Amniotic epithelial cell (primary cell): ENCODE data around the gene ADAM33.

Experiments used
- DNase-seq: peaks from one replicate; pipeline ENCODE4 v3.0.0-alpha.2; 2010; ENCODE audit warnings: low read depth

Gene ADAM33

DNA sequence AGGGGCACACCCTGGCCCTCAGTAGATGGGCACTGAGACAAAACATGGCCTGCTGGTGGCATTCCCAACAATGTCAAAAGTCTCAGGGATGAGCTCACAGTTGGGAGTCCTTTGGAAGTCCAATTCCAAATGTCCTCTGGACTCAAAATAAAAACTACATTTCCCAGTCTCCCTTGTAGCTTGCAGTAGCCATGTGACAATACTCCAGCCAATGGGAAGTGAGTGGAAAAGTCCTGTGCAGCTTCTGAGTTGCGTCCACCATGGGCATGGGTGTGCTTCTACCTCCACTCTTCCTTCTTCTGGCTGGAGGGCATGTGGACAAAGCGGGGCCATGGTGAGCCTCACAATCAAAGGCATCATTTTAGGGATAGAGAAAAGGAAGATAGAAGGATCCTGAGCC lies 5.8 kb upstream of the ADAM33 start:
- DNase-seq: peak; percentile 64

DNA sequence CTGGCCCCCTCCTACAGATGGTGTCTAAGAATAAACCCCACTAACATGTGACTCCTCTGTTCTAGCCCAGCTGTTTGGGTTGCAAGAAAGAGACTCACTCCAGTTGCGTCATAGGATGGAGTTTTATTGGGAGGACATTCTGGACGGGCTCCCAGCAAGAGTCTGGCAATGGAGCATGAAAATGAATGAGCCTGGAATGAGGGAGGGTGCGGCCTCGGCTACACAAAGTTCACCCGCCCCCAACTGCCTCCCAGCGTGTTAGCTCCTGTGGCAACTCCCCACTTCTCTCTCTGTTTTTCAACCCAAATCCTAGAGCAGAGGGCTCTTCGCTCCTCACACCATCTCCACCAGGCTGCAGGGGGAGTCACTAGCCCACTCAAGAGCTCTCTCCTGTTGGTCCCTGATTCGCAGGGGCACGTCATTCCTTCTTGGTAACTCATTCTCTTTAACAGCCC lies 5.1 kb upstream of the ADAM33 start:
- peak; percentile 88 for DNase-seq

DNA sequence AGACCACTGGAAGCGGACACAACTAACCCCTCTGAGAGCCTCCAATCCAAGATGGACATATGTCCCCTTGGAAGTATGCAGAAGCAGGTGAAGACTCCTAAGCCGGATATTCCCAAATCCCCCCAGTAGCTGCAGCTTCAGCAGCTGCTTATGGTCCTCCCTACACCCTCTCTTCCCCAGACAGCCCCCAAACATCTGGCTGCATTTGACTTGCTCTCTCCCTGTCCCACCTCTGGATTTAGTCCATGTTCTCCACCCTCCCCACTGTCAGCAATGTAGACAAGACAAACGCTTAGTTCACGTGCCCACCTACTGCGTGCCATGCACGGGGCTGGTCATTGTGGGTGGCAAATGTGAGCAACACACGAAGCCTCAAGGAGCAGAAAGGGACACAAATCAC lies 4.6 kb upstream of the ADAM33 start:
- no peak for DNase-seq

DNA sequence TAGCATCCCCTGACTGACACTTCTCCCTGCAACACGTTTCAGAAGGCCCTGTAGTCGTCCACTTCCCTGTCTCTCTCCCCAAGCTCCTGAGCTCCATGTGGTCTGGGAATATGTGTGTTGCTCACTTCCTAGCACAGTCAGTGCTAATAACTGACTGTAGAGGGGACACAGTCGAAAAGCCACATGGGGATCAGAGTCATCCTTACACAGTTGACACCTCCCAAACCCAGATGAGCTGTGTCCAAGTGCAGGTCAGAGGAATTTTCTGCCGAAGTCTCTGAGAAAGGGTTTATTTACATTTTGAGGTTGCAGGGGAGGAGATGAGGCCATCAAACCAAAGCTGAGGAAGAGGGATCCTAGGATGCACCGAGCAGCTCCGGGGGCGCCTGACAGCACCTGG lies 3.5 kb upstream of the ADAM33 start:
- no peak for DNase-seq

GRCh38 chr20:3681352-3681930 lies 369 bp downstream of the ADAM33 start:
- no peak for DNase-seq

- no peak for DNase-seq
Measured at GRCh38 chr20:3680701-3681351, 984 bp downstream of the ADAM33 start.

DNA sequence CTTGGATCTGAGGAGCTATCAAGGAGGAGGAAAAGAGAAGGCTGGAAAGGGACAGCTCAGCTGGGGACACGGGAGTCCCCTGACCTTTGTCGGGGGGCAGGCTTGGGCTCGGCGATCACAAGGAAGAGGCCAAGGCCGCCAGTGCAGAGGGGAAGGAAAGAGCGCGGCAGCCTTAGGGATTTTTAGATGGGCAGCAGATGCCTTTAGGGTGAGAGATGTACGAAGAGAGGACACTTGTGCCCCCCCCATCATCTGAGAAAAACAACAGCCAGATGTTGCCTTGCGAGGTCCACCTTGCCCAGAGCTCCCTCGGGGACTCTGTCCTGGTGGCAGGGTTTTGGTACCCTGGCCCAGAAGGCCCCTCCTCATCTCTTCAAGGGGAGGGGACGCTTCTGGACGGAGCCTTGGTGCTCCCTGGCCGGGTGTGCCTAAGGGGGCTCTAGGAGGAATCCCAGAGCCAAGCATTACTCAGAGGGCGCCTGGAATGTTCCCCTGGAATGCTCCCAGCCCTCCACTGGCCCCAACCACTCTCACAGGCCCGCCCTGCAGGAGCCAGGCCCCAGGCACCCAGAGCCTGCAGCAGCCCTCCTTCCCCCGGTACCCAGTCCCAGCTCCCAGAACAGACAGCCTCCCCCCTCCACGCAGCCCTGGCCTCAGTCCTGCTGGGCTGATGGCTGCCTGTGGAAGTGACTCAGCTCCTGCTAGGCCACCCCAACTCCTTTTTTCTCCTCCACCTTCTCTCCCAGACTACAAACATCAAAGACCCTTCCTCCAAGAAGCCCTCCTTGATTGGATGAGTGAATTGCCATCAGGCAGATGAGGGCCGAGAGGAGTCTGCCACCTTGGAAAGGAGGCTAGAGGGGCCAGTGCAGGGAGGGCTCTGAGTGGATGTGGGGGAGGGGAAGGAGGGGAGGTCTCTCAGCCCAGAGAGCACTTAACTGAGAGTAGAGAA lies 1.8 kb downstream of the ADAM33 start:
- peak; percentile 80 for DNase-seq

DNA sequence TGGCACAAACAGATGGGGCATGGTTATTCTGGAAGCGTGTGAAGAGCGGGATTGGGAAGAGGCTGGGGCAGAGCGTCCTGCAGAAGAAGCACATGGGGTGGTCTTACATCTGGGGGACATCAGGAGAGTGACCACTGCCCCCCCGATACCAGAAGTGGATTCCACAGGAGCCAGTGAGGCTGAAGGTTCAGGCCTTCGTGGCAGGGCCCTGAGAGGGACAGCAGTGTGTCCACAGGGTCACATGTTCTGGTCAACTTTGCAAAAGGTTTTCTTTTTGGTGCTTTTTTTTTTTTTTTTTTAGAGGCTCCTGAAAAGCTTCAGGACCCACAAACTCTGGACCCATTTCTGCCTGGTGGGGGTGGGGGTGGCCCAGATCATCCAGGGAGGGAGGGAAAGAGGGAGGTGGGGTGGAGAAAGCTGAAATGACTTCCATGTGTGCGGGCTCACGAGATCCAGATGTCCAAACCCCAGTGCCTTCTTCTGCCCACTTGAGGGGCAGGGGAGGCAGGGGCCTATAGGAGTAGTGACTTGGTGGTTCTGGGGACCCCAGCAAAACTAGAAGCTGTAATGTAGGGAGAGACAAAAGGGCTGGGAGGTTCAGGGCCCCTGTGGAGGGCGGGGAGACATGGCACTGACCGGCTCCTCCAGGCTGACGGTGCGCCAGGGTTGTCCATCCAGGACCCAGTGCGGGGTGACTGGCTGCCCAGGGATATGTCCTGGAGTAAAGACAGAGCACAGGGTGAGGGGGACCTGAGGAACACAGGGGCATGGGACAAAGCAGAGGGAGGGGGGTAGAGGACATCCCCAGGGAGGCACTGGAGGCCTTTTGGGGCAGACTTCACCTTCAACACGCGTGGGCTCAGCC lies 2.7 kb downstream of the ADAM33 start:
- DNase-seq: no peak

GRCh38 chr20:3678198-3678597 lies 3.6 kb downstream of the ADAM33 start:
- no peak for DNase-seq

DNA sequence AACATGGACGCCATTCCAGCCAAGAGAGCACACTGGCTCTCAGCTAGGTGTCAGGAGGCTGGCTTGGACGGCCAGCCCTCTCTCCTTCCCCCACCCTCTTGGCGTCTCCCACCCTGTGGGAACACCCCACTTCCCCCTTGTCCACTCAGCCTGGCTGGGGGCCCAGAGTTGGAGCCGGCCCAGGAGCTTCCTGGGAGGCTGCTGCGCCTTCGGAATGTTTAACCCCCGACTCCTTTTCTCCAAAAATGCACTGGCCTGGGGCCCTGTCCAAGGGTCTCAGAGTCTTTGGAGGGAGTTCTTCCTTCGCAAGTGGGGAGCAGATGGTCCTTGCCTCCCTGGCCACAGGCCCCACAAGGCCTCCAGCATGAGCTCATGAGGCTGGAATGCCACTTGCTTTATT lies 4.1 kb downstream of the ADAM33 start:
- no peak for DNase-seq

DNA sequence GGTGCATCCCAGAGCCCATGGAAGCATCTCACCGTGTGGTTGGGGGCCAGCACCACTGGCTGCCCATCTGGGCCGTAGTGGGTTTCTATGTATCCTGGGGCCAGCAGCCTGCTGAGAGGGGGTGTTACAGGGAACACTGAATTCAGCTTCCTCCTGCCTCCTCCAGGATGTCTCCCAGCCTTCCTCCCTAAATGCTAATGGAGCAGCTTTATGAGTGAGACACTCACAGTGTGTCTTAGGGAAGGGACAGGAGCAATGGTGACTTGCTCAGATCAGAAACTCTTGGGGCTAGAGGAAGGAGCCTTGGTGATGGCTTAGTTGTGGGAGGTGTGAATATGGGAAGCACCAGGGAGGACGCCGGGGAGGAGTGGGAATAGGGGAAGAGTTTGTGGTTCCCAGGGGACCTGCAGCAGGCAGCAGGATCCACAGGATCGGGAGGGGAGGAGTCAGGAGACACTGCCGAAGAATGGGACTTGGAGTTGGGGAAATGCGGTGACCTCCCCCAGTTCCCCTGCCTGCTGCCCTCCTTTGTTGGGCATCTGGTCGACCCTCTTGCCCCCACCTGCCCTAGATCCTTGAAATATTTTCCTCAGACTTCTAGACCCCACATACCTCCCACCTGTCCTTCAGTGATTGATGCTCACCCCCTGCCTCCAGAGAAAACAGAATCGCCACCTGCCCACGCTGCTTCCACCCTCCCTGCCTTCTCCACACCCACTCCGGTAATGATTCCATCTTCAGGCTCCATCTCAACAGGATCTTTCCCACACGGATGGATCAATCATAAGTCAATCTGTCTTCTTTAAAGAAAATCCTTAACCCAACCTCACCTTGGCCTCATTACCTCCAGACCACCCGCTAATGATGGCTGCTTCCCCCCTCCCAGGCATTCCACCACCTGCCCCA lies 6.6 kb downstream of the ADAM33 start:
- no peak for DNase-seq

GRCh38 chr20:3674447-3674846 lies 7.4 kb downstream of the ADAM33 start:
- no peak for DNase-seq

GRCh38 chr20:3673221-3674070 lies 8.4 kb downstream of the ADAM33 start:
- no peak for DNase-seq

DNA sequence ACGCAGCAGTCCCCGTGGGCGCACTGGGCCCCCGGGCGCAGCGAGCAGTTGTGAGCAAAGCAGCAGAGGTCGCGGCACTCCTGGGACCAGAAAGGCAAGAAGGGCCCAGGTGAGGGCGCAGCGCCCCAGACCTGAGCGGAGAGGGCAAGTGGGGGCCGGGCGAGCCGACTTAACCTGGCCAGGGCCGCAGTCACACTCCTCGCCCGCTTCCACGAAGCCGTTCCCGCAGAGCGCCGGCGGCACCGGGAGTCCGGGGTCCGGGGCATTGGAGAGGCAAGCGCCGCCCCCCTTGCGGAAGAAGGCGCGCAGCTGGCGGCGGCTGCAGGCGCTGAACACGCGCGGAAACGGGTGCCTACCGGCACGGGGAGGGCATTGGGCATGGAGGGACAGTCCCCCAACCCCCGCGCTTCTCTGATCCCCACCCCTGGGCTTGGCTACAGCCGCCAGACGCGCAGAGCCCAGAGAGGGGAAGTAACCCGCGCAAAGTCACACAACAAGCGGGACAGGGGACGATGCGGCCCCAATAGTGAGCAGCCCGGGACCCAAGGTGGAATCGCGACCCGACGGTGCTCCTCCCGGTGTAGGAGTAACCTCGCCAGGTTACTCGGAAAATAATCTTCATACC lies 9.2 kb downstream of the ADAM33 start:
- DNase-seq: no peak

DNA sequence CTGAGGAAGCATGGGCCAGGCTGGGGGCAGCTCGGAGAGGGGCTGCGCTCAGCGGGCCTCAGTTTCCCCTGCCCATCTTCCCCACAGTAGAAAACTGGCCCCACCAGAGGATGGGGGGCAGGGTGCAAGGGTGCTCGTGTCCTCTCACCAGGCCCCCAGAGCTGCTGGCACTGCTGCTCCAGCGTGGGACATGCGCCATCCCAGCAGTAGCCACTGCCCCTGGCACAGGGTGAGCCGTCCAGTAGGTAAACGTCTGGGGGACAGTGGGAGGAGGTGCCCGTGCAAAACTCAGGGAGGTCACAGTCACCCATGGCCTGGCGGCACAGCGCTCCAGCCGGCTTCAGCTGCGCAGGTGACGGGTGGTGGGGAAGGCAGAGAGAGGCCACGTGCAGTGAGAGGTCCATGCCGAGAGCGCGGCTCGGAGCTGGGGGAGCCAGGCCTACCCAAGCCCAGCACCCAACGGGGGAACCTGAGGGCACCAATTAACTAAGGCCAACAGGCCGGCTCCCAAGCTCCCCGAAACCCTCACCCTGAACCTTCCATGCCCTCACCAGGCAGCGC lies 9.7 kb downstream of the ADAM33 start:
- no peak for DNase-seq

DNA sequence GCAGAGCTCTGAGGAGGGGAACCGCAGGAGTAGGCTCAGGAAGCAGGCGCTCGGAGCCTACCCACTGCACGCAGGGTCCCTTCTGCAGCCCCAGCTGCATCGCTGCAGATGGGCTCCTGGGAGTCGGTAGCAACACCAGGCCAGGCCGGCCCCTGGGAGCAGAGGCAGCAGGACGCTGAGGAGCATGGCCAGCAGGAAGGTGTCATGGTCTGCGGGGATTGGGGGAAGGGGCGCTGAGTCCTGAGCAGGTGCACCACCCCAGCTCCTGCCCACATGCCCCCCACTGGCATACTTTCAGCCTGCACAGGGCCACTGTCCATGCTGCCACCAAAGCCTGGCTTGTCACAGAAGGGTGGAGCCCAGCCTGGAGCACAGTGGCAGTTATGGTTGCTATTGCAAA lies 10.9 kb downstream of the ADAM33 start:
- no peak for DNase-seq

- no peak for DNase-seq
Measured at GRCh38 chr20:3670511-3670910, 11.3 kb downstream of the ADAM33 start.

DNA sequence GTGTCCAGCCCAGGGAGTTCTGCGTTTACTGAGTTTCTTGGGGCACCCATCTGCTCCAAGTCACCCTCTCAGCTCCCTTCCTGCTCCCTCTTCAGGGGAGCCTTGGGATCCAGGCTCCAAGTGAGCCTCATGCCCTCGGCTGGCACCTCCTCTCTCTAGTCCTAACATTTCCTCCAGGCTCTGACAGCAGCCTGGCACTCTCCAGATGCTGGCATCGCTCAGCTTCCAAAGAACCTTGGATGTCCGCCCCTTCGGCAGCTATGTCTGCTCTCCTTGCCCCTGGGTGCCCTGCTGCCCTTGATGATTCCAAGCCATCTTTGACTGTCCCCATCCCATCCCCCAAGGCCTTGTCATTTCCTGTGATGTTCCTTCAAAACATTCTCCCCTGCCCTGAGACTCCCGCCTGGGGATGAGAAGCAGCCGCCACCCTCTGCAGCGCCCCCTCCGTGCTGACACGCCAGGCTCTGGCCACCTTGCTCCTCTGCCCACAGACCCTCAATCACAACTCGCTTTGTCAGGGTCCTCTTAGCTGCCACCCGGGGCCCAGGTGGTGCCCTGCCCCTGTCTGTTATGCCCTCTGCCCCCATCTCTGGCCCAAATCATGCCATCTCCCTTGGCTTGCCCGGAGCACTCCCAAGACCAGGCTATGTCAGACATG lies 12.0 kb downstream of the ADAM33 start:
- DNase-seq: no peak
